PC-9 (cell line): ENCODE results near the gene METTL15. TPM values are rescaled to one million over a fixed set of nuclear protein-coding genes. Genes with fewer than 3 reads are reported as not detected.

Source experiments
- BruUV-seq: library from RNA; stranded (reverse); fragments of 400-500 nt; replicated peaks from 2 replicates; lab custom pipeline; 2021; lab: Mats Ljungman, UMichigan
- CTCF ChIA-PET: fragments of 300-600 bp; sonication (Branson Sonifier 250); formaldehyde crosslinking; loops from one replicate; lab custom pipeline; 2022; ENCODE audit warnings: antibody characterized with exemption; lab: Charles Lee
- POLR2A ChIA-PET: fragments of 300-600 bp; sonication (Branson Sonifier 250); formaldehyde crosslinking; loops from one replicate; lab custom pipeline; 2022; ENCODE audit warnings: antibody characterized with exemption; ENCODE audit not compliant: unreplicated experiment; lab: Charles Lee
- DNase-seq, 2 experiments: peaks; one replicate each; pipeline versions ENCODE4 v3.0.0 to v3.0.0-alpha.2; 2015 to 2022; ENCODE audit warnings: mixed read lengths in 1 of 2
- H2AFZ ChIP-seq: fragments of 200-600 bp; sonication (generic); 2 replicates; pipeline ENCODE4 v1.8.1; 2017; ENCODE audit warnings: antibody characterized with exemption
- H3F3A ChIP-seq: fragments of 200-600 bp; sonication (generic); 2 replicates; pipeline ENCODE4 v1.8.1; 2017; ENCODE audit warnings: antibody characterized with exemption, mild to moderate bottlenecking, low read depth; ENCODE audit not compliant: insufficient read depth
- H3K27ac ChIP-seq: fragments of 200-600 bp; sonication (generic); 2 replicates; pipeline ENCODE4 v1.6.1; 2016; ENCODE audit warnings: mixed run types
- H3K27me3 ChIP-seq: fragments of 200-600 bp; sonication (generic); 2 replicates; pipeline ENCODE4 v1.6.1; 2016; ENCODE audit warnings: low read depth, mixed run types; ENCODE audit not compliant: insufficient read depth
- H3K36me3 ChIP-seq: fragments of 200-600 bp; sonication (generic); 2 replicates; pipeline ENCODE4 v1.6.1; 2016; ENCODE audit warnings: low read depth, mixed run types
- H3K4me1 ChIP-seq: fragments of 200-600 bp; sonication (generic); replicated peaks from 2 replicates; pipeline ENCODE4 v1.6.1; 2016; ENCODE audit warnings: mixed run types; ENCODE audit not compliant: insufficient read depth
- H3K4me2 ChIP-seq: fragments of 200-600 bp; sonication (generic); 2 replicates; pipeline ENCODE4 v1.6.1; 2017; ENCODE audit warnings: mixed run types
- H3K4me3 ChIP-seq: fragments of 200-600 bp; sonication (generic); 2 replicates; pipeline ENCODE4 v1.6.1; 2016; ENCODE audit warnings: mixed run types
- H3K79me2 ChIP-seq: fragments of 200-600 bp; sonication (generic); 2 replicates; pipeline ENCODE4 v1.6.1; 2017; ENCODE audit warnings: low read depth, mixed run types
- H3K9me2 ChIP-seq: fragments of 200-600 bp; sonication (generic); 2 replicates; pipeline ENCODE4 v1.8.1; 2017; ENCODE audit warnings: mild to moderate bottlenecking; ENCODE audit not compliant: insufficient read depth
- H3K9me3 ChIP-seq: fragments of 200-600 bp; sonication (generic); 2 replicates; pipeline ENCODE4 v1.8.1; 2016; ENCODE audit warnings: low read depth; ENCODE audit not compliant: insufficient read depth
- H4K20me1 ChIP-seq: fragments of 200-600 bp; sonication (generic); 2 replicates; pipeline ENCODE4 v1.8.1; 2017; ENCODE audit not compliant: insufficient read depth
- EZH2 ChIP-seq: fragments of 200-600 bp; sonication (generic); IDR thresholded peaks from 2 replicates; pipeline ENCODE4 v1.8.0; 2017; ENCODE audit warnings: antibody characterized with exemption, low read depth
- intact Hi-C: fragments of 100-400 bp; cut with micrococcal nuclease; formaldehyde crosslinking; loops from one replicate; pipeline ENCODE4 v1.10.0; 2022; ENCODE audit not compliant: unreplicated experiment
- total RNA-seq: library from RNA; stranded (reverse); gene quantifications from 2 replicates; pipeline ENCODE4 v1.2.3, GENCODE V29; 2021
- TF ChIP-seq, protein P1 (sequence below): fragments of 200-600 bp; sonication (generic); conservative IDR thresholded peaks from 2 replicates; pipeline ENCODE4 v1.6.1; 2017; ENCODE audit warnings: mixed run types, antibody characterized with exemption, mild to moderate bottlenecking, moderate library complexity

Gene METTL15
- total RNA-seq, 1 experiment from 2014 or later = 19.9 TPM

DNA sequence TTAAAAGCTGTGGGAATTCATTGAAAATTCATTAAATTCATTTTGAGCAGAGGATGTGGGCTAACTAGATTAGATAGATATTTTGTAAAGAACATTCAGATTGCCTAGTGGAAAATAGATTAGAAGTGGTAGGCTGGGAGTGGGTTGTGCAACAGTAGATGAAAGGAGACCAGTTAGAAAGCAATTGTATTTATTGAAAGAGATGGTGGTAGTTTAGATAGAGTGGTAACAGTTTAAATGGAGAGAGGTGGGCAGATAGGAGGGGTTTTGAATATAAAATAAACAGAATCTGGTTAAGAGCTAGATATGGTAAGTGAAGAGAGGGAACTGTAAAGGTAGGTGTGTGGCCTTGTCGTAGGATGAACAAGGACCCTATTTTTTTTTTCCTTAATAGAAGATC lies 34.5 kb downstream of the METTL15 start:
- CTCF ChIA-PET = no interaction called here

DNA sequence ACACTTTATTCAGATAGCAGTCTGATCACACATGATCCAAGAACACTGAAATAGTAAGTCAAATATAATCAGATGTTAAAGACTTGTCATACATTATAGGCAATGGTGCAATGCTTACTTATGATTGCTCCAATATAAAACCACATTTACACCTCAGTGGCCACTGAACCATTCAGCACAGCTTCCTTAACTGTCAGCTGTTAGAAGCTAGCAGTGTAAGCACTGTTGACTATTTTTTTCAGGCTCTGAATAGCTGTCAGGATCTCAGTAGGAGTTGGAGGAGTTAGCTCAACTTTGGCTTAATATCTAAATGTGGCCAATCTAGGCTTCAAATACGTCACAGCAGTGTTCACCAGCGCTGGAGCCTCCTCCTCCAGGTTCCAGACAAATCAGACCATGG lies 36.6 kb downstream of the METTL15 start:
- no peak overlapping the region for H3K27ac ChIP-seq

More for the DNA sequence above, 34.5 kb downstream of the METTL15 start:
- Histone ChIP-seq H2AFZ (no peak overlapping the region), H3F3A (no peaks in the 10 kb centered on the region; the same call in 1 of the 2 replicates), H3K27ac (no peak overlapping the region), H3K4me1 (peaks cover 21% of the 10 kb centered on the region; the same call in 1 of the 2 replicates), H4K20me1 (no peaks in the 10 kb centered on the region), H3K4me3 (no peak overlapping the region), H3K4me2 (no peak overlapping the region), H3K9me3 (peaks cover 38% of the 10 kb centered on the region), H3K9me2 (no peaks in the 10 kb centered on the region), H3K27me3 (no peaks in the 10 kb centered on the region), H3K36me3 (peaks cover 4% of the 10 kb centered on the region), H3K79me2 (no peaks in the 10 kb centered on the region)
- BruUV-seq = no TSS peak
- POLR2A ChIA-PET = no interaction called here
- no peak for DNase-seq
- intact Hi-C loops = no loop called here
- no peak for TF ChIP-seq EZH2
- TF ChIP-seq, protein P1, sequence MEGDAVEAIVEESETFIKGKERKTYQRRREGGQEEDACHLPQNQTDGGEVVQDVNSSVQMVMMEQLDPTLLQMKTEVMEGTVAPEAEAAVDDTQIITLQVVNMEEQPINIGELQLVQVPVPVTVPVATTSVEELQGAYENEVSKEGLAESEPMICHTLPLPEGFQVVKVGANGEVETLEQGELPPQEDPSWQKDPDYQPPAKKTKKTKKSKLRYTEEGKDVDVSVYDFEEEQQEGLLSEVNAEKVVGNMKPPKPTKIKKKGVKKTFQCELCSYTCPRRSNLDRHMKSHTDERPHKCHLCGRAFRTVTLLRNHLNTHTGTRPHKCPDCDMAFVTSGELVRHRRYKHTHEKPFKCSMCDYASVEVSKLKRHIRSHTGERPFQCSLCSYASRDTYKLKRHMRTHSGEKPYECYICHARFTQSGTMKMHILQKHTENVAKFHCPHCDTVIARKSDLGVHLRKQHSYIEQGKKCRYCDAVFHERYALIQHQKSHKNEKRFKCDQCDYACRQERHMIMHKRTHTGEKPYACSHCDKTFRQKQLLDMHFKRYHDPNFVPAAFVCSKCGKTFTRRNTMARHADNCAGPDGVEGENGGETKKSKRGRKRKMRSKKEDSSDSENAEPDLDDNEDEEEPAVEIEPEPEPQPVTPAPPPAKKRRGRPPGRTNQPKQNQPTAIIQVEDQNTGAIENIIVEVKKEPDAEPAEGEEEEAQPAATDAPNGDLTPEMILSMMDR = no peak

DNA sequence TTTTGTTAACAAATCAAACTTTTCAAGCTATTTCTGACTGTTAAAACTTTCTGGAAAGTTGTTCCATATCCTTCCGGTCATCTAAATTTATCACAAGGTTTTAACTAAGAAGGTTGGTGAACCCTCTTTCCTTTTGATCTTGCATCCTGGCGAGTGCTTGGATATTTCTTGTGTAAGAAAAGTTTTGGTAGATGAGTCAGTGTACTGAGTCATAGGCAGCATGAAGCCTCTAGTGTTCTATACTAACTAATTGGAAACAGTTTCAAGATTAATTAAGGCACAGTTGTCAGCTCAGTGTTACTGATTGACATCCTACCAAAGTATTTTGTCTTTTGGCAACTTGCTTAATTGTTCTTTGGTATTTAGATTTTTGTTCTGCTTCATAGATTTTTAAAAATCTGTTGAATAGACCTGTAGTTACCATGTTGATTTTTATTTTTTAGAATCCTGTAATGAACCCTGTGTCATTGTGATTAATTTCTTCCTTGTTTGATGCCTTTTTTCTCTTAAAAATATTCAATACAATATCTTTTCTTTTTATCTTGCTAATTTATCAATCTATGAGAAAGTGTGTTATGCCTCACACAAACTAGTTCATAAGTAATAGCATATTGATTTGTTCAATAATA lies 38.0 kb downstream of the METTL15 start:
- TF ChIP-seq, protein P1 = no peak
- no peak for TF ChIP-seq EZH2
- H3K79me2 ChIP-seq = no peaks in the 10 kb centered on the region
- H3K27me3 ChIP-seq = no peaks in the 10 kb centered on the region
- H3K4me2 ChIP-seq = peak overlapping the region; percentile 33; the same call in 1 of the 2 replicates
- ChIA-PET POLR2A (interaction anchor here (0.6 kb wide), 1 partner anchor 20 kb away, joined by 6 read pairs; no protein-coding TSS in a partner anchor), CTCF (no interaction called here)
- H3K9me3 ChIP-seq = peaks cover 6% of the 10 kb centered on the region
- H3F3A ChIP-seq = no peaks in the 10 kb centered on the region; the same call in 1 of the 2 replicates
- H3K27ac ChIP-seq = peak overlapping the region; percentile 30; the same call in 1 of the 2 replicates
- BruUV-seq = no TSS peak
- H3K9me2 ChIP-seq = no peaks in the 10 kb centered on the region
- peaks cover 14% of the 10 kb centered on the region; the same call in 1 of the 2 replicates for H3K4me1 ChIP-seq
- peak in 1 of 2 experiments; percentile 68 for DNase-seq
- no peak overlapping the region for H3K4me3 ChIP-seq
- H3K36me3 ChIP-seq = no peaks in the 10 kb centered on the region; the same call in 1 of the 2 replicates
- H4K20me1 ChIP-seq = no peaks in the 10 kb centered on the region
- intact Hi-C loops = no loop called here
- H2AFZ ChIP-seq = no peak overlapping the region

More for the DNA sequence above, 36.6 kb downstream of the METTL15 start:
- Histone ChIP-seq H3K4me3 (no peak overlapping the region), H3K27me3 (no peaks in the 10 kb centered on the region), H3K79me2 (no peaks in the 10 kb centered on the region), H3K9me2 (no peaks in the 10 kb centered on the region), H3K4me2 (no peak overlapping the region), H3F3A (no peaks in the 10 kb centered on the region; the same call in 1 of the 2 replicates), H4K20me1 (no peaks in the 10 kb centered on the region), H2AFZ (no peak overlapping the region), H3K36me3 (no peaks in the 10 kb centered on the region; the same call in 1 of the 2 replicates), H3K9me3 (peaks cover 20% of the 10 kb centered on the region), H3K4me1 (peaks cover 21% of the 10 kb centered on the region; the same call in 1 of the 2 replicates)
- intact Hi-C loops = loop anchor here (1.0 kb wide), 1 partner anchor 36 kb away; no protein-coding TSS in a partner anchor
- no peak for DNase-seq
- TF ChIP-seq, protein P1 = no peak
- no peak for TF ChIP-seq EZH2
- ChIA-PET POLR2A (no interaction called here), CTCF (no interaction called here)
- BruUV-seq = no TSS peak
